Smooth muscle cell (in vitro differentiated cells): ENCODE results near the gene OGFOD3. TPM values are rescaled to one million over a fixed set of nuclear protein-coding genes. Genes with fewer than 3 reads are reported as not detected.
A peak's percentile ranks its signal among the peaks of the same experiment; 100 is the strongest.
"Not testable (repeated sequence)": the region's sequence is repeated elsewhere in the genome, so short reads cannot be mapped to it uniquely, and the experiment has no call there.

Experiments
- DNase-seq: peaks from one replicate; lab custom pipeline; 2025; ENCODE audit not compliant: unreplicated experiment; lab: John Stamatoyannopoulos, UW
- H2AFZ ChIP-seq: fragments of 200-600 bp; sonication (generic); 2 replicates; pipeline ENCODE4 v1.6.0; 2016; ENCODE audit warnings: antibody characterized with exemption, low read depth, mild to moderate bottlenecking
- H3F3A ChIP-seq: fragments of 200-600 bp; sonication (generic); 2 replicates; pipeline ENCODE4 v1.6.0; 2017; ENCODE audit warnings: antibody characterized with exemption, low read depth
- H3K27ac ChIP-seq: fragments of 200-600 bp; sonication (generic); 2 replicates; pipeline ENCODE4 v1.5.1; 2016; ENCODE audit warnings: low read depth, mild to moderate bottlenecking
- H3K27me3 ChIP-seq: fragments of 200-600 bp; sonication (generic); 2 replicates; pipeline ENCODE4 v1.6.1; 2016; ENCODE audit warnings: low read depth, mild to moderate bottlenecking
- H3K36me3 ChIP-seq: fragments of 200-600 bp; sonication (generic); 2 replicates; pipeline ENCODE4 v1.5.1; 2016; ENCODE audit warnings: low read depth
- H3K4me1 ChIP-seq: fragments of 200-600 bp; sonication (generic); 2 replicates; pipeline ENCODE4 v1.5.1; 2016; ENCODE audit warnings: low read depth
- H3K4me2 ChIP-seq: fragments of 200-600 bp; sonication (generic); 2 replicates; pipeline ENCODE4 v1.6.0; 2016; ENCODE audit warnings: mild to moderate bottlenecking
- H3K4me3 ChIP-seq: fragments of 200-600 bp; sonication (generic); 2 replicates; pipeline ENCODE4 v1.5.1; 2016; ENCODE audit warnings: mild to moderate bottlenecking
- H3K79me2 ChIP-seq: fragments of 200-600 bp; sonication (generic); 2 replicates; pipeline ENCODE4 v1.6.0; 2016; ENCODE audit warnings: low read depth, mild to moderate bottlenecking
- H3K9ac ChIP-seq: fragments of 200-600 bp; sonication (generic); 2 replicates; pipeline ENCODE4 v1.6.0; 2016; ENCODE audit warnings: low read depth
- H3K9me3 ChIP-seq: fragments of 200-600 bp; sonication (generic); replicated peaks from 2 replicates; pipeline ENCODE4 v1.5.1; 2016; ENCODE audit warnings: low read depth
- H4K20me1 ChIP-seq: fragments of 200-600 bp; sonication (generic); 2 replicates; pipeline ENCODE4 v1.6.0; 2016; ENCODE audit warnings: low read depth
- WGBS: methylation state at CpG from one replicate; pipeline ENCODE4 v1.1.7; 2016; ENCODE audit warnings: low lambda C conversion rate; 5-methylcytosine and 5-hydroxymethylcytosine counted together
- polyA plus RNA-seq: library from polyadenylated mRNA; unstranded; fragments of >200 nt; fragmentation: Nextera tagmentation; extraction: Ambion mirVana; gene quantifications from 2 replicates; pipeline ENCODE4 v1.2.1, GENCODE V29; 2016
- total RNA-seq: library from RNA; depleted of rRNA; stranded (reverse); fragments of >200 nt; gene quantifications from 2 replicates; pipeline ENCODE4 v1.2.3, GENCODE V29; 2014
- TF ChIP-seq, protein P1 (sequence below): fragments of 200-600 bp; sonication (generic); IDR thresholded peaks from 2 replicates; pipeline ENCODE4 v1.5.1; 2017; ENCODE audit warnings: borderline replicate concordance, mild to moderate bottlenecking, antibody characterized with exemption; ENCODE audit not compliant: insufficient read depth, poor library complexity, severe bottlenecking

The OGFOD3 gene
- total and polyA plus RNA-seq, 2 experiments from 2014 or later = 10.5 to 30.4 TPM

DNA sequence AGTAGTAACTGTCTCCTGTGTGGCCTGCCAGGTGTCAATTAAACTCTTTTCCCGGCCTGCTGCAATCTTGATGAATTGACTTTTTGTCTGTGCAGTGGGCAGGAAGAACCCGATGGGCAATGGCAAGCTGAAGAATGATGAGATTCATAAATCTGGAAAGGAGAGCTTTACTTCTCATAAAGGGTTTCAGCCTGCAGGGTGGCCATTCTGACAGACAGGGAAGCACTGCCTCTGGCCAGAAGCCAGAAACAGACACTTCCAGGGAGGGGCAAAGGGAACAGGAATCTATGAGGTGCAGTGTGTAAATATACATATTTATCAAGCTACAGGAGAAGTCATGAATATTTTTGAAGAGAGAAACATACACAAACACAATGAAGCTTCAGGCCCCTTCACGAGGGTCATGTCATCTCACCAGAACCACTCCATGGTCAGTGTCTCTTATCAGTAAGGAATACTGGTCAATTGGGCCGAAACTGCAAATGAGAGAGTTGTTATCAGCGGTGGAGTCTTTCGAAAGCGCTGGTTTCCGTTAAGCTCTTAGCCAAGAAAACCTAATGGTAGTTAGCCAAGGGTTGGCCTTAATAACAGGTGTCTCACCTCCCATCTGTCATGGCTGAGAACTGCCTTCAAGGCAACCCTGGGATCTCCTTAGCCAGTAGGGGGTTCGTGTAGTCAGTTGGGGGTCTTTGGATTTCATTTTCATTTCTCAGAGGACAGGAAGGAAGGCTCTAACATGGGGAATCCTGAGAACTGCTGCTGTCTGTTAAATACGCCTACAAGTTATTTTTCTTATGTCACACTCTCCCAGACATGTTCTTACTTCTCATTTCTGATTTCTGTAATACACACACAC lies 38.9 kb upstream of the OGFOD3 start:
- no peaks in the 10 kb centered on the region for H3K9me3 ChIP-seq
- TF ChIP-seq, protein P1, sequence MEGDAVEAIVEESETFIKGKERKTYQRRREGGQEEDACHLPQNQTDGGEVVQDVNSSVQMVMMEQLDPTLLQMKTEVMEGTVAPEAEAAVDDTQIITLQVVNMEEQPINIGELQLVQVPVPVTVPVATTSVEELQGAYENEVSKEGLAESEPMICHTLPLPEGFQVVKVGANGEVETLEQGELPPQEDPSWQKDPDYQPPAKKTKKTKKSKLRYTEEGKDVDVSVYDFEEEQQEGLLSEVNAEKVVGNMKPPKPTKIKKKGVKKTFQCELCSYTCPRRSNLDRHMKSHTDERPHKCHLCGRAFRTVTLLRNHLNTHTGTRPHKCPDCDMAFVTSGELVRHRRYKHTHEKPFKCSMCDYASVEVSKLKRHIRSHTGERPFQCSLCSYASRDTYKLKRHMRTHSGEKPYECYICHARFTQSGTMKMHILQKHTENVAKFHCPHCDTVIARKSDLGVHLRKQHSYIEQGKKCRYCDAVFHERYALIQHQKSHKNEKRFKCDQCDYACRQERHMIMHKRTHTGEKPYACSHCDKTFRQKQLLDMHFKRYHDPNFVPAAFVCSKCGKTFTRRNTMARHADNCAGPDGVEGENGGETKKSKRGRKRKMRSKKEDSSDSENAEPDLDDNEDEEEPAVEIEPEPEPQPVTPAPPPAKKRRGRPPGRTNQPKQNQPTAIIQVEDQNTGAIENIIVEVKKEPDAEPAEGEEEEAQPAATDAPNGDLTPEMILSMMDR = no peak
- H3K79me2 ChIP-seq = peaks cover 19% of the 10 kb centered on the region
- no peak overlapping the region for H2AFZ ChIP-seq
- DNase-seq = no peak
- peaks cover 7% of the 10 kb centered on the region for H3F3A ChIP-seq
- no peaks in the 10 kb centered on the region for H3K36me3 ChIP-seq
- WGBS = 81% methylated on average over 10 of the region's 10 CpGs
- H3K4me2 ChIP-seq = peak overlapping the region; percentile 90
- H4K20me1 ChIP-seq = peaks cover 14% of the 10 kb centered on the region
- H3K4me3 ChIP-seq = peak overlapping the region; percentile 76
- peak overlapping the region; percentile 99 for H3K27ac ChIP-seq
- H3K4me1 ChIP-seq = peaks cover 5% of the 10 kb centered on the region
- no peaks in the 10 kb centered on the region for H3K27me3 ChIP-seq
- H3K9ac ChIP-seq = peak overlapping the region; percentile 97

GRCh38 chr17:82453706-82454105 lies 35.3 kb upstream of the OGFOD3 start:
- H3K9ac ChIP-seq, H2AFZ ChIP-seq, H3K4me2 ChIP-seq, H3K36me3 ChIP-seq, H3K27me3 ChIP-seq, H3F3A ChIP-seq, H3K27ac ChIP-seq, H3K9me3 ChIP-seq, H4K20me1 ChIP-seq, DNase-seq, H3K4me3 ChIP-seq: not testable (repeated sequence)
- Histone ChIP-seq H3K79me2 (peaks cover 17% of the 10 kb centered on the region), H3K4me1 (peaks cover 20% of the 10 kb centered on the region)
- 97% methylated on average over 21 of the region's 21 CpGs for WGBS

DNA sequence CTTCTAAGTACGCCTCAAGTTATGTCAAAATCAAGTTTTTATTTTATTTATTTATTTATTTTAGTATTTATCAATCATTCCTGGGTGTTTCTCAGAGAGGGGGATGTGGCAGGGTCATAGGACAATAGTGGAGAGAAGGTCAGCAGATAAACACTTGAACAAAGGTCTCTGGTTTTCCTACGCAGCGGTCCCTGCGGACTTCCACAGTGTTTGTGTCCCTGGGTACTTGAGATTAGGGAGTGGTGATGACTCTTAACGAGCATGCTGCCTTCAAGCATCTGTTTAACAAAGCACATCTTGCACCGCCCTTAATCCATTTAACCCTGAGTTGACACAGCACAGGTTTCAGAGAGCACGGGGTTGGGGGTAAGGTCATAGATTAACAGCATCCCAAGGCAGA lies 34.8 kb upstream of the OGFOD3 start:
- not testable (repeated sequence) for H2AFZ ChIP-seq, H4K20me1 ChIP-seq, H3K4me3 ChIP-seq, H3K27me3 ChIP-seq, H3K4me2 ChIP-seq, H3K36me3 ChIP-seq, DNase-seq, H3F3A ChIP-seq, H3K9ac ChIP-seq, H3K9me3 ChIP-seq, H3K27ac ChIP-seq
- H3K4me1 ChIP-seq = peaks cover 20% of the 10 kb centered on the region
- whole genome bisulfite sequencing = 89% methylated on average over 7 of the region's 7 CpGs
- peaks cover 17% of the 10 kb centered on the region for H3K79me2 ChIP-seq

- no peak overlapping the region for H3K4me2 ChIP-seq
- H3F3A ChIP-seq = no peaks in the 10 kb centered on the region
- H3K4me1 ChIP-seq = peaks cover 15% of the 10 kb centered on the region
- H3K9me3 ChIP-seq = no peaks in the 10 kb centered on the region
- no peak overlapping the region for H3K27ac ChIP-seq
- no peak overlapping the region for H3K4me3 ChIP-seq
- no peaks in the 10 kb centered on the region for H3K27me3 ChIP-seq
- 97% methylated on average over 3 of the region's 3 CpGs for WGBS
- no peak overlapping the region for H3K9ac ChIP-seq
- no peaks in the 10 kb centered on the region for H4K20me1 ChIP-seq
- H2AFZ ChIP-seq = no peak overlapping the region
- no peaks in the 10 kb centered on the region for H3K36me3 ChIP-seq
- H3K79me2 ChIP-seq = peaks cover 17% of the 10 kb centered on the region
- no peak for DNase-seq
- TF ChIP-seq, protein P1 = no peak
These were observed 33.8 kb upstream of the OGFOD3 start for GRCh38 chr17:82452162-82452561.
